Measurements from ENCODE around the gene FAF1.
A peak's percentile ranks its signal among the peaks of the same experiment; 100 is the strongest.

GRCh38 chr1:50750021-50750619, 209.9 kb downstream of the FAF1 start:
- TF ChIP-seq TCF7L2 (IDR thresholded peaks at IDR 0.05; ENCODE audit: borderline replicate concordance, extremely low read depth, insufficient read depth, insufficient read length) (no peak), CTCF (IDR thresholded peaks at IDR 0.05 in 2 of 3, conservative IDR thresholded peaks at IDR 0.05 in 1 of 3; ENCODE audit: borderline replicate concordance in 1 of 3, insufficient read depth in 1 of 3, low read depth in 2 of 3, low read length in 2 of 3) (peak; percentile 51 to 60 (median 60); a peak in 5 of 6 replicates), POLR2AphosphoS5 (IDR thresholded peaks at IDR 0.05; ENCODE audit: low read depth, low read length) (no peak), EZH2 (IDR thresholded peaks at IDR 0.05) (no peak), EZH2phosphoT487 (IDR thresholded peaks at IDR 0.05; ENCODE audit: borderline replicate concordance) (no peak), SIN3A (IDR thresholded peaks at IDR 0.05; ENCODE audit: low read depth) (no peak), ZBTB33 (IDR thresholded peaks at IDR 0.05; ENCODE audit: extremely low read depth, insufficient replicate concordance, low read length) (no peak), RAD21 (IDR thresholded peaks at IDR 0.05; ENCODE audit: low read depth) (peak; percentile 62), REST (IDR thresholded peaks at IDR 0.05; ENCODE audit: low read depth) (no peak), ATF3 (IDR thresholded peaks at IDR 0.05) (no peak), JUND (IDR thresholded peaks at IDR 0.05) (no peak), POLR2A (IDR thresholded peaks at IDR 0.05; ENCODE audit: borderline replicate concordance, extremely low read depth, insufficient read depth, insufficient read length) (no peak), YY1 (IDR thresholded peaks at IDR 0.05; ENCODE audit: extremely low read depth, insufficient replicate concordance, low read depth, low read length) (no peak), CEBPB (IDR thresholded peaks at IDR 0.05; ENCODE audit: low read depth) (no peak)
